ENCODE data around the gene WDFY4.

Gene WDFY4

GRCh38 chr10:48894911-48895802 is 210.5 kb downstream of the WDFY4 start:
- TF ChIP-seq TAF1 (IDR thresholded peaks at IDR 0.05; ENCODE audit: borderline replicate concordance, insufficient read depth, low read length) (no peak), SIN3A (IDR thresholded peaks at IDR 0.05; ENCODE audit: borderline replicate concordance, insufficient read depth, low read length) (no peak), FOXP2 (optimal IDR thresholded peaks at IDR 0.05; ENCODE audit: borderline replicate concordance, extremely low read depth, extremely low read length, insufficient read depth) (no peak), POLR2AphosphoS5 (IDR thresholded peaks at IDR 0.05; ENCODE audit: low read depth, low read length) (no peak), REST (IDR thresholded peaks at IDR 0.05; ENCODE audit: insufficient read depth in 1 of 2, low read depth in 2 of 2, low read length in 2 of 2) (no peak)

DNA sequence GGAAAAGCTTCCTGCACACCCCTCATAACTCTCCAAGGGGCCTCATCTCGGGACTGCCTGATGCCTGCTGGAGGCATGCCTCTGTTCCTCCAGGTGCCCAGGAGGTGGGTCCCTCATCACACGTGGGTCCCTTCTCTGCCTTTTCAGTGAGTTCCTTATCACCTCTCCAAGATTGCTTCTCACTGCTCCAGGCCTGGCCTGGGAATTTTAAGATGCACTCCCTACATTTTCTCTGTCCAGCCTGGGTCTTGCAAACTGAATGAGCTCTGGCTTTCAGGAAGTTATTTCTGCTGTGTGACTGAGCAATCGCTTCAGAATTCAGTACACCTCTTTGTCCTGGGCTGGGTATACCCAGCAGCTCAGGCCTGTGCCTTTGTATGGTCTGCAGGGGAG is 211.1 kb downstream of the WDFY4 start:
- TF ChIP-seq POLR2AphosphoS5 (IDR thresholded peaks at IDR 0.05; ENCODE audit: low read depth, low read length) (no peak), FOXP2 (optimal IDR thresholded peaks at IDR 0.05; ENCODE audit: borderline replicate concordance, extremely low read depth, extremely low read length, insufficient read depth) (no peak), REST (IDR thresholded peaks at IDR 0.05; ENCODE audit: insufficient read depth in 1 of 2, low read depth in 2 of 2, low read length in 2 of 2) (no peak), SIN3A (IDR thresholded peaks at IDR 0.05; ENCODE audit: borderline replicate concordance, insufficient read depth, low read length) (no peak), TAF1 (IDR thresholded peaks at IDR 0.05; ENCODE audit: borderline replicate concordance, insufficient read depth, low read length) (no peak)

GRCh38 chr10:48896756-48897440 is 212.2 kb downstream of the WDFY4 start:
- no peak for TF ChIP-seq FOXP2 (optimal IDR thresholded peaks at IDR 0.05; ENCODE audit: borderline replicate concordance, extremely low read depth, extremely low read length, insufficient read depth)
- TF ChIP-seq TAF1 (IDR thresholded peaks at IDR 0.05; ENCODE audit: borderline replicate concordance, insufficient read depth, low read length) = no peak
- TF ChIP-seq SIN3A (IDR thresholded peaks at IDR 0.05; ENCODE audit: borderline replicate concordance, insufficient read depth, low read length) = no peak
- TF ChIP-seq REST (IDR thresholded peaks at IDR 0.05; ENCODE audit: insufficient read depth in 1 of 2, low read depth in 2 of 2, low read length in 2 of 2) = no peak
- no peak for TF ChIP-seq POLR2AphosphoS5 (IDR thresholded peaks at IDR 0.05; ENCODE audit: low read depth, low read length)

- TF ChIP-seq FOXP2 (optimal IDR thresholded peaks at IDR 0.05; ENCODE audit: borderline replicate concordance, extremely low read depth, extremely low read length, insufficient read depth) (no peak), TAF1 (IDR thresholded peaks at IDR 0.05; ENCODE audit: borderline replicate concordance, insufficient read depth, low read length) (no peak), REST (IDR thresholded peaks at IDR 0.05; ENCODE audit: insufficient read depth in 1 of 2, low read depth in 2 of 2, low read length in 2 of 2) (no peak), POLR2AphosphoS5 (IDR thresholded peaks at IDR 0.05; ENCODE audit: low read depth, low read length) (no peak), SIN3A (IDR thresholded peaks at IDR 0.05; ENCODE audit: borderline replicate concordance, insufficient read depth, low read length) (no peak)
Observed at GRCh38 chr10:48897441-48897790, 212.7 kb downstream of the WDFY4 start.
